DND-41 (cell line): ENCODE measurements around the gene ZNF48.

Source experiments
- EZH2 ChIP-seq: IDR thresholded peaks from 3 replicates; pipeline ENCODE4 v1.6.1; 2012; ENCODE audit warnings: borderline replicate concordance, low read depth, mild to moderate bottlenecking, moderate library complexity, low read length, inconsistent platforms; ENCODE audit not compliant: severe bottlenecking
- TF ChIP-seq, protein P1 (sequence below): IDR thresholded peaks from 2 replicates; pipeline ENCODE4 v1.5.1; 2012; ENCODE audit warnings: borderline replicate concordance, low read length, moderate library complexity, mild to moderate bottlenecking; ENCODE audit not compliant: poor library complexity, severe bottlenecking; ENCODE audit errors: extremely low read depth

DNA sequence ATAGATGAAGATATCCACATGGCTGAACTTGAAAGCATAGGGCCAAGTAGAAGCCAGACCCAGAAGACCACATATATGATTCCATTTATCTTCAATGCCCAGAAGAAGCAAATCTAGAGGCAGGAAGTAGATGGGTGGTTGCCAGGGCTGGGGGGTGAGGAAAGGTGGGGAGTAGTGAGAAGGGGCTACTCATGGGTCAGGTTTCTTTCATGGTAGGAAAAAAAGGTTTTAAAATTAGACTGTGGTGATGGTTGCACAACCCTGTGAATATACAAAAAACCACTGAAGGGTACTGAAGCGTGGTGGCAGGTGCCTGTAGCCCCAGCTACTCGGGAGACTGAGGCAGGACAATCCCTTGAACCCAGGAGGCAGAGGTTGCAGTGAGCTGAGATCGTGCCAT is 45.5 kb upstream of the ZNF48 start:
- TF ChIP-seq, protein P1, sequence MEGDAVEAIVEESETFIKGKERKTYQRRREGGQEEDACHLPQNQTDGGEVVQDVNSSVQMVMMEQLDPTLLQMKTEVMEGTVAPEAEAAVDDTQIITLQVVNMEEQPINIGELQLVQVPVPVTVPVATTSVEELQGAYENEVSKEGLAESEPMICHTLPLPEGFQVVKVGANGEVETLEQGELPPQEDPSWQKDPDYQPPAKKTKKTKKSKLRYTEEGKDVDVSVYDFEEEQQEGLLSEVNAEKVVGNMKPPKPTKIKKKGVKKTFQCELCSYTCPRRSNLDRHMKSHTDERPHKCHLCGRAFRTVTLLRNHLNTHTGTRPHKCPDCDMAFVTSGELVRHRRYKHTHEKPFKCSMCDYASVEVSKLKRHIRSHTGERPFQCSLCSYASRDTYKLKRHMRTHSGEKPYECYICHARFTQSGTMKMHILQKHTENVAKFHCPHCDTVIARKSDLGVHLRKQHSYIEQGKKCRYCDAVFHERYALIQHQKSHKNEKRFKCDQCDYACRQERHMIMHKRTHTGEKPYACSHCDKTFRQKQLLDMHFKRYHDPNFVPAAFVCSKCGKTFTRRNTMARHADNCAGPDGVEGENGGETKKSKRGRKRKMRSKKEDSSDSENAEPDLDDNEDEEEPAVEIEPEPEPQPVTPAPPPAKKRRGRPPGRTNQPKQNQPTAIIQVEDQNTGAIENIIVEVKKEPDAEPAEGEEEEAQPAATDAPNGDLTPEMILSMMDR = no peak
- no peak for TF ChIP-seq EZH2
